DND-41 (cell line): ENCODE data around the gene PLCL1.

Experiments used
- CTCF ChIP-seq: IDR thresholded peaks from 2 replicates; pipeline ENCODE4 v1.5.1; 2012; ENCODE audit warnings: borderline replicate concordance, low read length, moderate library complexity, mild to moderate bottlenecking; ENCODE audit not compliant: poor library complexity, severe bottlenecking; ENCODE audit errors: extremely low read depth
- EZH2 ChIP-seq: IDR thresholded peaks from 3 replicates; pipeline ENCODE4 v1.6.1; 2012; ENCODE audit warnings: borderline replicate concordance, low read depth, mild to moderate bottlenecking, moderate library complexity, low read length, inconsistent platforms; ENCODE audit not compliant: severe bottlenecking

- TF ChIP-seq CTCF: no peak
- TF ChIP-seq EZH2: no peak
These were observed 107.3 kb downstream of the PLCL1 start for GRCh38 chr2:197911667-197912066.
